H1 (cell line): ENCODE data around the gene RALGDS. TPM values are rescaled to one million over a fixed set of nuclear protein-coding genes. Genes with fewer than 3 reads are reported as not detected.

Source experiments
- CTCF ChIA-PET: fragments of 300-600 bp; sonication (Branson Sonifier 250); formaldehyde crosslinking; loops from one replicate; lab custom pipeline; 2021; ENCODE audit not compliant: partially characterized antibody; lab: Charles Lee
- POLR2A ChIA-PET: fragments of 300-600 bp; sonication (Branson Sonifier 250); formaldehyde crosslinking; loops from one replicate; lab custom pipeline; 2021; ENCODE audit warnings: inconsistent platforms; ENCODE audit not compliant: partially characterized antibody; lab: Charles Lee
- DNase-seq, 2 experiments: peaks; one replicate each; pipeline versions ENCODE4 v3.0.0 to v3.0.0-alpha.2; 2010 to 2022; ENCODE audit warnings: low spot score in 2 of 2, low read depth in 1 of 2, mixed read lengths in 1 of 2
- FAIRE-seq: peaks from 2 replicates; lab custom pipeline; 2011; peaks lifted over from hg19 to GRCh38; lab: Jason Lieb, UNC
- H2AFZ ChIP-seq: 2 replicates; pipeline ENCODE4 v1.8.1; 2012; ENCODE audit warnings: low read length, inconsistent platforms
- H2AK5ac ChIP-seq: 2 replicates; pipeline ENCODE4 v1.6.1; 2013; ENCODE audit warnings: low read depth, low read length
- H2BK120ac ChIP-seq: replicated peaks from 2 replicates; pipeline ENCODE3; 2013; ENCODE audit warnings: low read depth, low read length, inconsistent platforms
- H2BK12ac ChIP-seq: 2 replicates; pipeline ENCODE4 v1.6.1; 2013; ENCODE audit warnings: low read depth, low read length
- H2BK15ac ChIP-seq: 2 replicates; pipeline ENCODE4 v1.6.1; 2013; ENCODE audit warnings: low read length
- H2BK20ac ChIP-seq: 2 replicates; pipeline ENCODE4 v1.6.1; 2013; ENCODE audit warnings: low read length
- H2BK5ac ChIP-seq: 2 replicates; pipeline ENCODE4 v1.6.1; 2013; ENCODE audit warnings: low read depth, low read length
- H3K14ac ChIP-seq: 2 replicates; pipeline ENCODE4 v1.6.1; 2013; ENCODE audit warnings: inconsistent platforms; ENCODE audit not compliant: insufficient read length
- H3K18ac ChIP-seq: 2 replicates; pipeline ENCODE4 v1.6.1; 2013; ENCODE audit warnings: low read length; ENCODE audit errors: extremely low read depth
- H3K23ac ChIP-seq: 2 replicates; pipeline ENCODE4 v1.6.1; 2013; ENCODE audit warnings: inconsistent platforms; ENCODE audit not compliant: insufficient read length
- H3K23me2 ChIP-seq: 2 replicates; pipeline ENCODE4 v1.6.1; 2013; ENCODE audit warnings: low read depth, low read length
- H3K27ac ChIP-seq: 2 replicates; pipeline ENCODE4 v1.6.1; 2011; ENCODE audit warnings: low read depth, low read length, inconsistent platforms
- H3K27me3 ChIP-seq, 4 experiments: replicated peaks in 1 of 4; 1 replicate in 1 of 4; 2 replicates in 3 of 4; pipeline versions ENCODE4 v1.6.1 to v1.8.1; 2011 to 2013; ENCODE audit warnings: low read length in 3 of 4, mild to moderate bottlenecking in 3 of 4, inconsistent platforms in 2 of 4, mixed read lengths in 2 of 4, moderate library complexity in 1 of 4; ENCODE audit not compliant: control insufficient read depth in 3 of 4, insufficient read depth in 3 of 4; ENCODE audit errors: extremely low read depth in 1 of 4
- H3K36me3 ChIP-seq, 4 experiments: 2 replicates each; pipeline versions ENCODE4 v1.6.1 to v1.8.1; 2011 to 2013; ENCODE audit warnings: mild to moderate bottlenecking in 4 of 4, low read length in 3 of 4, moderate library complexity in 2 of 4, control low read depth in 1 of 4, inconsistent platforms in 1 of 4; ENCODE audit not compliant: insufficient read depth in 4 of 4, control insufficient read depth in 2 of 4
- H3K4ac ChIP-seq: replicated peaks from 2 replicates; pipeline ENCODE3; 2013; ENCODE audit warnings: low read length, low read depth, mixed read lengths, inconsistent platforms; ENCODE audit not compliant: insufficient read length
- H3K4me1 ChIP-seq, 4 experiments: replicated peaks in 1 of 4; 1 replicate in 1 of 4; 2 replicates in 3 of 4; pipeline versions ENCODE4 v1.6.1 to v1.8.1; 2011 to 2013; ENCODE audit warnings: low read length in 3 of 4, inconsistent platforms in 2 of 4, mixed read lengths in 1 of 4; ENCODE audit not compliant: insufficient read depth in 4 of 4, control insufficient read depth in 3 of 4
- H3K4me2 ChIP-seq, 2 experiments: 2 replicates each; pipeline versions ENCODE4 v1.6.1 to v1.8.1; 2011 to 2013; ENCODE audit warnings: low read depth in 2 of 2, low read length in 2 of 2, control low read depth in 1 of 2, inconsistent platforms in 1 of 2, mild to moderate bottlenecking in 1 of 2; ENCODE audit not compliant: insufficient read depth in 1 of 2
- H3K4me3 ChIP-seq, 4 experiments: fragments of 200-600, 300-600 bp in 1 of 4; sonication (generic), shearing (Covaris generic), sonication (Bioruptor Twin) in 1 of 4; 2 replicates each; pipeline versions ENCODE4 v1.5.1 to v1.8.1; 2011 to 2016; ENCODE audit warnings: low read length in 4 of 4, low read depth in 3 of 4, control low read depth in 2 of 4, inconsistent platforms in 2 of 4, mild to moderate bottlenecking in 2 of 4, mixed read lengths in 1 of 4, moderate library complexity in 1 of 4; ENCODE audit not compliant: insufficient read depth in 2 of 4; ENCODE audit errors: extremely low read depth in 1 of 4
- H3K56ac ChIP-seq: replicated peaks from 2 replicates; pipeline ENCODE3; 2013; ENCODE audit warnings: low read depth, mild to moderate bottlenecking, mixed read lengths, low read length, inconsistent platforms; ENCODE audit not compliant: insufficient read length
- H3K79me1 ChIP-seq: 2 replicates; pipeline ENCODE4 v1.6.1; 2013; ENCODE audit warnings: low read depth, low read length, control low read depth
- H3K79me2 ChIP-seq, 2 experiments: 2 replicates each; pipeline versions ENCODE4 v1.6.1 to v1.8.1; 2012 to 2013; ENCODE audit warnings: low read length in 2 of 2, mild to moderate bottlenecking in 2 of 2, inconsistent platforms in 1 of 2; ENCODE audit not compliant: insufficient read depth in 2 of 2, control insufficient read depth in 1 of 2
- H3K9ac ChIP-seq, 4 experiments: replicated peaks in 1 of 4; 1 replicate in 1 of 4; 2 replicates in 3 of 4; pipeline versions ENCODE4 v1.6.1 to v1.8.1; 2011 to 2013; ENCODE audit warnings: low read depth in 3 of 4, low read length in 3 of 4, control low read depth in 2 of 4, mild to moderate bottlenecking in 2 of 4, moderate library complexity in 2 of 4, inconsistent platforms in 1 of 4; ENCODE audit errors: extremely low read depth in 1 of 4
- H3K9me3 ChIP-seq, 2 experiments: 2 replicates each; pipeline versions ENCODE4 v1.6.1 to v1.8.1; 2012 to 2013; ENCODE audit warnings: mild to moderate bottlenecking in 2 of 2, moderate library complexity in 2 of 2, control low read depth in 1 of 2, inconsistent platforms in 1 of 2, low read depth in 1 of 2, low read length in 1 of 2, mixed read lengths in 1 of 2; ENCODE audit not compliant: insufficient read depth in 2 of 2
- H4K20me1 ChIP-seq, 2 experiments: replicated peaks in 1 of 2; 2 replicates each; pipeline versions ENCODE3 to v1.8.1; 2011 to 2013; ENCODE audit warnings: inconsistent platforms in 2 of 2, low read length in 2 of 2, mild to moderate bottlenecking in 1 of 2; ENCODE audit not compliant: insufficient read depth in 2 of 2, control insufficient read depth in 1 of 2
- H4K5ac ChIP-seq: 2 replicates; pipeline ENCODE4 v1.6.1; 2013; ENCODE audit warnings: low read length, low read depth, mixed read lengths, inconsistent platforms; ENCODE audit not compliant: insufficient read length
- H4K8ac ChIP-seq: 2 replicates; pipeline ENCODE4 v1.8.0; 2013; ENCODE audit warnings: mild to moderate bottlenecking, moderate library complexity, low read length, inconsistent platforms; ENCODE audit not compliant: insufficient read depth; ENCODE audit errors: extremely low read depth
- H4K91ac ChIP-seq: replicated peaks from 2 replicates; pipeline ENCODE3; 2013; ENCODE audit warnings: low read length, mixed read lengths, inconsistent platforms; ENCODE audit not compliant: insufficient read length
- ATF2 ChIP-seq: IDR thresholded peaks from 2 replicates; pipeline ENCODE4 v1.6.1; 2012; ENCODE audit warnings: low read length, inconsistent platforms
- EZH2 ChIP-seq: fragments of 200-600 bp; sonication (generic); IDR thresholded peaks from 2 replicates; pipeline ENCODE4 v1.7.1; 2012; ENCODE audit warnings: low read depth, mild to moderate bottlenecking, moderate library complexity, low read length, inconsistent platforms; ENCODE audit not compliant: severe bottlenecking
- GTF2F1 ChIP-seq: IDR thresholded peaks from 2 replicates; pipeline ENCODE4 v1.6.1; 2012; ENCODE audit warnings: low read depth, low read length, improper control_type of control experiment, borderline replicate concordance
- JUN ChIP-seq: IDR thresholded peaks from 2 replicates; pipeline ENCODE4 v1.6.1; 2011; ENCODE audit warnings: low read depth, mild to moderate bottlenecking, improper control_type of control experiment, low read length
- NANOG ChIP-seq: IDR thresholded peaks from 2 replicates; pipeline ENCODE4 v1.6.1; 2011; ENCODE audit warnings: low read length, low read depth, mild to moderate bottlenecking, inconsistent platforms; ENCODE audit not compliant: insufficient read depth, poor library complexity, severe bottlenecking
- RBBP5 ChIP-seq: IDR thresholded peaks from 2 replicates; pipeline ENCODE4 v1.7.1; 2012; ENCODE audit warnings: low read depth, mild to moderate bottlenecking, inconsistent platforms, low read length, moderate library complexity, borderline replicate concordance
- RXRA ChIP-seq: IDR thresholded peaks from 2 replicates; pipeline ENCODE4 v1.6.1; 2011; ENCODE audit warnings: low read depth, mild to moderate bottlenecking, low read length, moderate library complexity; ENCODE audit not compliant: insufficient read depth
- SIN3A ChIP-seq, 2 experiments: IDR thresholded peaks in 1 of 2; conservative IDR thresholded peaks in 1 of 2; 2 replicates each; pipeline ENCODE4 v1.6.1; 2011 to 2012; ENCODE audit warnings: low read length in 2 of 2, improper control_type of control experiment in 1 of 2, low read depth in 1 of 2, mild to moderate bottlenecking in 1 of 2
- SIRT6 ChIP-seq: IDR thresholded peaks from one replicate; pipeline ENCODE4 v1.7.1; 2012; ENCODE audit warnings: low read length, inconsistent platforms
- SP2 ChIP-seq: IDR thresholded peaks from 2 replicates; pipeline ENCODE4 v1.6.1; 2012; ENCODE audit warnings: mild to moderate bottlenecking, low read length, inconsistent platforms
- SP4 ChIP-seq: IDR thresholded peaks from 2 replicates; pipeline ENCODE4 v1.6.1; 2012; ENCODE audit warnings: low read length, inconsistent platforms
- SUZ12 ChIP-seq: fragments of 200-600 bp; sonication (generic); IDR thresholded peaks from 2 replicates; pipeline ENCODE4 v1.6.1; 2012; ENCODE audit warnings: mild to moderate bottlenecking, inconsistent platforms, low read length, moderate library complexity, mixed read lengths
- whole genome bisulfite sequencing, 2 experiments: shearing (Covaris generic) in 1 of 2; methylation state at CpG; one replicate each; pipeline versions ENCODE4 v1.1.6 to v1.1.7; 2013 to 2015; ENCODE audit warnings: low lambda C conversion rate in 2 of 2, mixed read lengths in 2 of 2, inconsistent platforms in 1 of 2, low coverage in 1 of 2, missing lambda C conversion rate in 1 of 2; ENCODE audit not compliant: insufficient replicate concordance in 2 of 2, insufficient coverage in 1 of 2, insufficient read length in 1 of 2; ENCODE audit errors: extremely low coverage in 1 of 2, missing lambda C conversion rate in 1 of 2; 5-methylcytosine and 5-hydroxymethylcytosine counted together
- polyA plus RNA-seq, 7 experiments: library from polyadenylated mRNA; depleted of rRNA in 3 of 7; stranded (reverse) in 5 of 7; unstranded in 2 of 7; fragments of >200 nt in 5 of 7; fragments of 200-250 nt in 2 of 7; gene quantifications; 1 replicate in 5 of 7; 2 replicates in 1 of 7; 4 replicates in 1 of 7; pipeline versions ENCODE4 v1.2.1 to v1.2.3, GENCODE V29; 2011 to 2013; ENCODE audit warnings: missing spikeins in 2 of 7, mixed read lengths in 2 of 7
- total RNA-seq: library from RNA; stranded (reverse); fragmentation: NEBNext Ultra II Directional; extraction: Animal tissue kit (Norgen Biotek cat#: 25700); gene quantifications from 2 replicates; pipeline ENCODE4 v1.2.1, GENCODE V29; 2021

The RALGDS gene
- total and polyA plus RNA-seq, 2 of the 8 experiments (the other 6 are each of a cell fraction or from before 2014, with no cell fraction given) = 14.5 to 25.5 TPM

GRCh38 chr9:133063159-133063499 is 57.9 kb downstream of the RALGDS start:
- no peak overlapping the region for H2BK20ac ChIP-seq
- no peaks in the 10 kb centered on the region for H3K9me3 ChIP-seq
- H4K8ac ChIP-seq = no peak overlapping the region
- H3K36me3 ChIP-seq = peaks cover 0 to 1% (median 0%) of the 10 kb centered on the region in 4 experiments; a peak in 3 of 8 replicates
- no peak overlapping the region for H3K4me3 ChIP-seq
- peak overlapping the region; percentile 39; the same call in 1 of the 2 replicates for H2BK12ac ChIP-seq
- H4K20me1 ChIP-seq = peaks cover 0 to 3% of the 10 kb centered on the region in 2 experiments
- H2AK5ac ChIP-seq = peak overlapping the region; percentile 28; the same call in 1 of the 2 replicates
- H2BK15ac ChIP-seq = 0 out of 2 replicates have a peak overlapping the region, but pooled peaks have one; percentile 61
- no peaks in the 10 kb centered on the region for H3K79me2 ChIP-seq
- H4K91ac ChIP-seq = peak overlapping the region; percentile 44
- H3K79me1 ChIP-seq = 0 out of 2 replicates have a peak, but pooled peaks cover 2% of the 10 kb centered on the region
- peak overlapping the region; percentile 80; the same call in 1 of the 2 replicates for H2BK5ac ChIP-seq
- WGBS, 2 experiments = 94% methylated on average over 5 of the region's 8 CpGs; no CpG with 5 or more reads in 1 of the 2 experiments
- no peak overlapping the region for H3K23ac ChIP-seq
- FAIRE-seq (no peak), DNase-seq (no peak)
- H2AFZ ChIP-seq = no peak overlapping the region
- no peaks in the 10 kb centered on the region for H3K27me3 ChIP-seq
- no peak overlapping the region for H2BK120ac ChIP-seq
- no peak overlapping the region for H3K27ac ChIP-seq
- CTCF ChIA-PET = interaction anchor here (1.0 to 1.5 kb wide), 3 partner anchors 11 to 45 kb away, joined by 3 to 6 read pairs (median 3); no protein-coding TSS in a partner anchor
- peak overlapping the region; percentile 61 for H3K14ac ChIP-seq
- H3K4me2 ChIP-seq = no peak overlapping the region
- H3K4ac ChIP-seq = no peak overlapping the region
- H4K5ac ChIP-seq = no peak overlapping the region
- H3K9ac ChIP-seq = no peak overlapping the region
- peaks cover 6 to 23% (median 13%) of the 10 kb centered on the region in 4 experiments for H3K4me1 ChIP-seq
- POLR2A ChIA-PET = no interaction called here
- no peaks in the 10 kb centered on the region for H3K23me2 ChIP-seq
- H3K56ac ChIP-seq = no peak overlapping the region
- no peak overlapping the region for H3K18ac ChIP-seq
- no peak for TF ChIP-seq RXRA
- TF ChIP-seq ATF2 = no peak
- TF ChIP-seq SIN3A (conservative IDR thresholded peaks at IDR 0.05 in 1 of 2, IDR thresholded peaks at IDR 0.05 in 1 of 2; ENCODE audit: low read depth in 1 of 2, low read length in 2 of 2) = no peak
- no peak for TF ChIP-seq NANOG
- TF ChIP-seq EZH2 = no peak
- TF ChIP-seq SP4 = no peak
- no peak for TF ChIP-seq GTF2F1
- no peak for TF ChIP-seq SP2
- TF ChIP-seq SIRT6 = no peak
- no peak for TF ChIP-seq SUZ12
- no peak for TF ChIP-seq RBBP5
- no peak for TF ChIP-seq JUN
